8988T (cell line): Measurements from ENCODE around the gene CCM2.

Experiments
- DNase-seq: peaks from one replicate; pipeline ENCODE4 v3.0.0; 2011

Gene CCM2

GRCh38 chr7:44969049-44969700 lies 30.8 kb upstream of the CCM2 start:
- no peak for DNase-seq

- DNase-seq, result no peak
Measured at GRCh38 chr7:44969701-44970522, 30.1 kb upstream of the CCM2 start.

- DNase-seq, result no peak
Measured at GRCh38 chr7:44970523-44971051, 29.4 kb upstream of the CCM2 start.

GRCh38 chr7:44971188-44971901 lies 28.7 kb upstream of the CCM2 start:
- DNase-seq, result no peak

- DNase-seq, result no peak
Measured at GRCh38 chr7:44971902-44972441, 28.0 kb upstream of the CCM2 start.

- DNase-seq, result no peak
Measured at GRCh38 chr7:44972562-44972961, 27.4 kb upstream of the CCM2 start.

- DNase-seq, result no peak
Measured at GRCh38 chr7:44973610-44974401, 26.2 kb upstream of the CCM2 start.

GRCh38 chr7:44974549-44974948 lies 25.5 kb upstream of the CCM2 start:
- no peak for DNase-seq

- no peak for DNase-seq
Measured at GRCh38 chr7:44975331-44976039, 24.5 kb upstream of the CCM2 start.

- no peak for DNase-seq
Measured at GRCh38 chr7:44976040-44976745, 23.8 kb upstream of the CCM2 start.

GRCh38 chr7:44976746-44977196 lies 23.2 kb upstream of the CCM2 start:
- DNase-seq, result no peak

GRCh38 chr7:44977304-44977958 lies 22.6 kb upstream of the CCM2 start:
- DNase-seq, result no peak

GRCh38 chr7:44977959-44978335 lies 22.1 kb upstream of the CCM2 start:
- DNase-seq, result no peak

- DNase-seq, result no peak
Measured at GRCh38 chr7:44978511-44979366, 21.3 kb upstream of the CCM2 start, which contains the start of gene MYO1G. MYO1G (minus strand) TSS chr7:44979015; CDS start chr7:44978961, 54 bp downstream.

- DNase-seq, result no peak
Measured at GRCh38 chr7:44979481-44980392, 20.3 kb upstream of the CCM2 start.

GRCh38 chr7:44980393-44981034 lies 19.5 kb upstream of the CCM2 start:
- DNase-seq, result no peak

GRCh38 chr7:44981035-44981706 lies 18.8 kb upstream of the CCM2 start:
- DNase-seq, result no peak
